Activated naive CD4-positive, alpha-beta T cell treated with anti-CD3 and anti-CD28 coated beads, Interleukin-2, amount 50 U/mL, for 24 hours (primary cell): ENCODE measurements around the gene CUTA.
A peak's percentile ranks its signal among the peaks of the same experiment; 100 is the strongest.
"Not testable (repeated sequence)": the region's sequence is repeated elsewhere in the genome, so short reads cannot be mapped to it uniquely, and the experiment has no call there.

Experiments used
- H3K27ac Mint-ChIP-seq: one replicate; pipeline ENCODE4 v1.8.0; 2021; ENCODE audit warnings: mild to moderate bottlenecking, mixed read lengths
- H3K27me3 Mint-ChIP-seq: one replicate; pipeline ENCODE4 v1.8.0; 2021; ENCODE audit warnings: mixed read lengths
- H3K36me3 Mint-ChIP-seq: one replicate; pipeline ENCODE4 v1.8.0; 2021; ENCODE audit warnings: mixed read lengths
- H3K4me1 Mint-ChIP-seq: one replicate; pipeline ENCODE4 v1.8.0; 2021; ENCODE audit warnings: mixed read lengths
- H3K4me3 Mint-ChIP-seq: one replicate; pipeline ENCODE4 v1.8.0; 2021; ENCODE audit warnings: mild to moderate bottlenecking, mixed read lengths
- H3K9me3 Mint-ChIP-seq: one replicate; pipeline ENCODE4 v1.8.0; 2021; ENCODE audit warnings: mixed read lengths

Gene CUTA

DNA sequence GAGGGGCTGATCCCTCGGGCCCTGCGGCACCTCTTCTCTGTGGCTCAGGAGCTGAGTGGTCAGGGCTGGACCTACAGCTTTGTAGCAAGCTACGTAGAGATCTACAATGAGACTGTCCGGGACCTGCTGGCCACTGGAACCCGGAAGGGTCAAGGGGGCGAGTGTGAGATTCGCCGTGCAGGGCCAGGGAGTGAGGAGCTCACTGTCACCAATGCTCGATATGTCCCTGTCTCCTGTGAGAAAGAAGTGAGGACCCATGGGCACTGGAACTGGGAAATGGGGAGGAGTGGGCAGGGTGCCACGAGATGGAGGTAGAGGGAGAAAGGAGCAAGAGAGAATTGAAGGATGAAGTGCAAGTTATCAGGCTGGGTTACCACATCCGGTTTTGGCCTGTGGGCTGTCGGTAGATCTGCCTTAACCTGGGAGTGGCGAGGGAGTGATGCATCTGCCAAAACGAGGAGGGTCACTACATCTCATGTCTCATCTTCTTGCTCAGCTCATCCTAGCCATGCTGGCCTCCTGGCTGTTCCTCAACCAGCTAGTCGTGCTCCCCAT is 12.4 kb downstream of the CUTA start:
- no peaks in the 10 kb centered on the region for H3K27me3 Mint-ChIP-seq
- no peaks in the 10 kb centered on the region for H3K9me3 Mint-ChIP-seq
- H3K36me3 Mint-ChIP-seq: no peaks in the 10 kb centered on the region
- H3K27ac Mint-ChIP-seq: peak overlapping the region; percentile 68
- H3K4me3 Mint-ChIP-seq: no peak overlapping the region
- H3K4me1 Mint-ChIP-seq: peaks cover 11% of the 10 kb centered on the region

DNA sequence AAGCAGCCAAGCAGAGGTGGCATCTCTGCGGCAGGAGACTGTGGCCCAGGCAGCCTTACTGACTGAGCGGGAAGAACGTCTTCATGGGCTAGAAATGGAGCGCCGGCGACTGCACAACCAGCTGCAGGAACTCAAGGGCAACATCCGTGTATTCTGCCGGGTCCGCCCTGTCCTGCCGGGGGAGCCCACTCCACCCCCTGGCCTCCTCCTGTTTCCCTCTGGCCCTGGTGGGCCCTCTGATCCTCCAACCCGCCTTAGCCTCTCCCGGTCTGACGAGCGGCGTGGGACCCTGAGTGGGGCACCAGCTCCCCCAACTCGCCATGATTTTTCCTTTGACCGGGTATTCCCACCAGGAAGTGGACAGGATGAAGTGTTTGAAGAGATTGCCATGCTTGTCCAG is 13.0 kb downstream of the CUTA start:
- no peak overlapping the region for H3K4me3 Mint-ChIP-seq

DNA sequence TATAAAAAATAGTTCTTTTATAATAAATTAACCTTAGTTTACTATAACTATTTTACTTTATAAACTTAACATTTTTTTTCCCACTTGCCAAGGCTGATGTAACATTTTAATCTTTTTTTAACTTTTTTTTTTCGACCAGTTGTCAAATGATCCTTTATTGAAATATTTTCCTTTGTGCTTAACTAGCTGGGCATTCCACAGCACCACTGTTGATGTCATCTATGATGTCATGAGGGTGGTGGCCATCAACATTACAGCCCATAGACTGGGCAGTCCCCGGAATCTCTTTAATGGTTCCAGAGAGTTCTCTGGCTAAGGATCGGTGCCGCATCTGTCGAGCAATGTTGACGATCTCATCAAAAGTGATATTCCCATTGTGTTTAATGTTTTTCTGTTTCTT is 18.0 kb downstream of the CUTA start:
- H3K27me3 Mint-ChIP-seq, H3K4me1 Mint-ChIP-seq, H3K4me3 Mint-ChIP-seq, H3K9me3 Mint-ChIP-seq, H3K27ac Mint-ChIP-seq, H3K36me3 Mint-ChIP-seq: not testable (repeated sequence)

More for the DNA sequence above, 13.0 kb downstream of the CUTA start:
- H3K36me3 Mint-ChIP-seq: no peaks in the 10 kb centered on the region
- no peak overlapping the region for H3K27ac Mint-ChIP-seq
- H3K9me3 Mint-ChIP-seq: no peaks in the 10 kb centered on the region
- peaks cover 9% of the 10 kb centered on the region for H3K4me1 Mint-ChIP-seq
- no peaks in the 10 kb centered on the region for H3K27me3 Mint-ChIP-seq

DNA sequence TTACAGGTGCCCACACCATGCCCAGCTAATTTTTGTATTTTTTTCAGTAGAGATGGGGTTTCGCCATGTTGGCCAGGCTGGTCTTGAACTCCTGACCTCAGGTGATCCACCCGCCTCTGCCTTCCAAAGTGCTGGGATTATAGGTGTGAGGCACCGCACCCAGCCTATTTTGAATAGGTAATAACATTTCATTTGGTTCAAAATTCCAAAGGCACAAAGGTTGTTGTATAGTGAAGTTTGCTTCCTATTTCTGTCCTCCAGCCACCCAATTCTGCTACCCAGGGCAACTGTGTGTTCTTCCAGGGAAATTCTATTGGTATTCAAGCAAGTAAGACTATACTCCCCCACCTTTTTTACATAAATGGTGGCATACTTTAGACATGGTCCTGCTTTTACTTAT is 19.3 kb downstream of the CUTA start:
- H3K9me3 Mint-ChIP-seq, H3K27me3 Mint-ChIP-seq, H3K4me1 Mint-ChIP-seq, H3K36me3 Mint-ChIP-seq, H3K27ac Mint-ChIP-seq, H3K4me3 Mint-ChIP-seq: not testable (repeated sequence)

DNA sequence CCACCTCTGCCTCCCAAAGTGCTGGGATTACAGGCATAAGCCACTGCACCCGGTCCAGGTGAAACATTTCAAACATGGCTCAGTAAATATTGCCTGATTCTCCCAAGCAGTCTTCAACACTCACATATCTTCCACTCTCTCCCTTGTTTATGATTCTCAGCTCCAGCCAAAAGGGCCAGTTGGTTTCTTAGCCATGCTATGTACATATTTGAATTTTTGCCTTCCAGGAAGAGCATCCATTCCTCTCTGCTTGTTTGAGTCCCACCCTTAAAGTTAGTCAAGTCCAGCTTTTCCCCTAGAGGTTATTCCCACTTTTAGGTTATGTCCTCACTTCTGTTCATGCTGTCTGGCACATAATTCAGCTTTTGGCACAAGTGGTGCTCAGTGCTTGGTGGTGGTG is 20.4 kb downstream of the CUTA start:
- no peaks in the 10 kb centered on the region for H3K36me3 Mint-ChIP-seq
- no peaks in the 10 kb centered on the region for H3K9me3 Mint-ChIP-seq
- H3K4me1 Mint-ChIP-seq: peaks cover 3% of the 10 kb centered on the region
- no peak overlapping the region for H3K27ac Mint-ChIP-seq
- H3K4me3 Mint-ChIP-seq: no peak overlapping the region
- no peaks in the 10 kb centered on the region for H3K27me3 Mint-ChIP-seq

DNA sequence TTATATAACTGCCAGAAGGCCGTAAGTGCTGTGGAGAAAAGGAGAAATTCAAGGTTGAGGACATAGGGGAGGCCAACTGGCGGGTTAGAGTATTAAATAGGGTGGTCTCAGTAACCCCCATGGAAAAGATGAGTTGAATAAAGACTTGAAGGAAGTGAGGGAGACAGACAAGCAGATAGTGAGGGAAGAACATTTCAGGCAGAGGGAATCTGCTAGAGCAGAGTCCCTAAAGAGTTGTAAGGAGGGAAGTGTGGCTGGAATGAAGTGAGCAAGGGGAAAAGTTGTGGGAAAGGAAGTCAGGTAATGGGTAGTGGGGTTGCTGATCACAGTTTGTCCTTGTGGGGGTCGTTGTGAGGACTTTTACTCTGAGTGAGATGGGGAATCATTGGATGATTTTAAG is 24.9 kb downstream of the CUTA start:
- Mint-ChIP-seq H3K27me3 (no peaks in the 10 kb centered on the region), H3K4me1 (peaks cover 18% of the 10 kb centered on the region), H3K36me3 (no peaks in the 10 kb centered on the region), H3K4me3 (no peak overlapping the region), H3K27ac (no peak overlapping the region), H3K9me3 (no peaks in the 10 kb centered on the region)

DNA sequence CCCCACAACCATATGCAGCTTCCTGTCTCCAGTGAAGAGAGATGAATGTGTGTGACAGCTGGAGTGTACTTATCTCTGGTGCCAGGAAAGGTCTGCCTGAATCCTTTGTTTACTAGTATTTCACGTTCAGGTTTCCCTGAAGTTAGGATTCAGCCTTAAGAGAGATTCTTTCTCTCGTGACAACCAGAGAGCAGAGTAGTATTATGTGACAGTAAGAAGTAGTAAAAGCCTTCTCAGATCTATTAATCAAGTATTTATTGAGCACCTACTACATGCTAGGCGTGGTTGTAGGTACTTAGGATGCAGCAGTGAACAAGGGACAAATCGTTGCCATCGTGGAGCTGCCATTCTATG is 25.3 kb downstream of the CUTA start:
- H3K9me3 Mint-ChIP-seq: no peaks in the 10 kb centered on the region
- H3K4me3 Mint-ChIP-seq: peak overlapping the region; percentile 81
- H3K4me1 Mint-ChIP-seq: peaks cover 18% of the 10 kb centered on the region
- H3K27ac Mint-ChIP-seq: no peak overlapping the region
- no peaks in the 10 kb centered on the region for H3K27me3 Mint-ChIP-seq
- no peaks in the 10 kb centered on the region for H3K36me3 Mint-ChIP-seq

DNA sequence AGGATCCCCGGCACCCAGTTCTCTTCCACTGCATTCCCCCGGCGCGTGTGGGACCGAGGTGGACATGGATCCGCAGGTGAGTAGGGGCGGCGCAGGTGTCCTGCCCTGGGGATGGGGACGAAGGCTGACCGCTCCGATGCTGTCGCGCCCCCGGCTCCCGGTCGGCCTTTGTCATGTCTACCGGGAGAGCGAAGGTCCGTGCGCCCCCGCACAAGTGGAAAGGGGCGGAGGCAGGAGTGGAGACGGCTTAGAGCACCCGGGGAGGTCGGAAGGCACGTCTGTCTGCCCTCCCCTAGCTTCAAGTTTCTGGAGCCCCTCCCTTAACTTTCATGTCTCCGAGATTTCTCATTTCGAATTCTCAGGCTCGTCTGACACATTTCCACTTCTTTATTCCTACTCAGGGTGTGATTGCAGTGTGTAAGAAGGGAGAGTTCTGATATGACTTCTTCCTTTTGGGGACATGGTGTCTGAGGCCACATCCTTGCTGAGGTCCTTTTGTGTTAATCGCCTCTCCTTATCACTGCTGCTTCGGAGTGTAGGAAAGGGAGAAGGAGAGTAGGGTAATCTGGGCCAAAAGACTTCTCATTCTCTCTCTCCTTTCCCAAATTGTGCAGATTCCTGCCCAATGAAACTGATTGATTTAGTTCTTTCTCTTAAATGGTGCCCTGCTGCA is 25.8 kb downstream of the CUTA start:
- Mint-ChIP-seq H3K36me3 (no peaks in the 10 kb centered on the region), H3K4me3 (peak overlapping the region; percentile 81), H3K27me3 (no peaks in the 10 kb centered on the region), H3K9me3 (no peaks in the 10 kb centered on the region), H3K27ac (peak overlapping the region; percentile 91), H3K4me1 (peaks cover 18% of the 10 kb centered on the region)

DNA sequence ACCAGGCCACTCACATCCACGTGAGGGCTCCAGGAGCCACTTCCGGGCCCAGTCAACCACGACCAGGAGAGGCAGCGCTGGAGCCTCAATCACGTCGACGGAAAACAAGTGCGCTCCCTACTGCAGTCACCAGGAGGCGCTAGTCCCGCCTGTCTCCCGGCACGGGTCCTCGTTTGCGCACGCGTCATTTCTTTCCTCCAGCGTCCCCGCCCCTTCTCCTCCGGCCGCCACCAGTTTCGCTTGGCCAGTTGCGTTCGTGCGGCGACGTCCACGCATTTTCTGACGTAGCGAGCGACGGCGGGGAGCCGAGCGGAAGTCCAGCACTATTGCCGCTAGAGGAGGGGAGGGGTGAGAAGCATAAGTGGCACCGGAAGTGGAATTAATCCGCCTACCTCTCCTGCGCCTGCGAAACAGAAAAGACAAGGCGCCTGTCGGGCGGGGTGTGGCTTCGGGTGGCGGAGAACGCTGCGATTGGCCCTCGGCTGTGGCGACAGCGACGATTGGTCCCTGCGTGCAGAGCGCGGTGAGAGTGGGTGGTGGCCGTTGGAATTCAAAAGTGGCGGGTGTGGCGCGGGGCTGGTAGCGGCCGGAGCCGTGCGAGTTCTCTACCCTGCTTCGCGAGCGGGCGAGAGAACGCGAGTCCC is 26.5 kb downstream of the CUTA start, which contains the start of gene KIFC1:
Gene KIFC1 (plus strand): TSS at position 546 of the 644 bp plus-strand sequence. CDS start 163 bp downstream, outside the sequence.
- Mint-ChIP-seq H3K4me1 (peaks cover 18% of the 10 kb centered on the region), H3K27ac (peak within 1 kb of the TSS; percentile 91), H3K27me3 (no peaks in the 10 kb centered on the region), H3K36me3 (no peaks in the 10 kb centered on the region), H3K4me3 (peak within 1 kb of the TSS; percentile 81), H3K9me3 (no peaks in the 10 kb centered on the region)

DNA sequence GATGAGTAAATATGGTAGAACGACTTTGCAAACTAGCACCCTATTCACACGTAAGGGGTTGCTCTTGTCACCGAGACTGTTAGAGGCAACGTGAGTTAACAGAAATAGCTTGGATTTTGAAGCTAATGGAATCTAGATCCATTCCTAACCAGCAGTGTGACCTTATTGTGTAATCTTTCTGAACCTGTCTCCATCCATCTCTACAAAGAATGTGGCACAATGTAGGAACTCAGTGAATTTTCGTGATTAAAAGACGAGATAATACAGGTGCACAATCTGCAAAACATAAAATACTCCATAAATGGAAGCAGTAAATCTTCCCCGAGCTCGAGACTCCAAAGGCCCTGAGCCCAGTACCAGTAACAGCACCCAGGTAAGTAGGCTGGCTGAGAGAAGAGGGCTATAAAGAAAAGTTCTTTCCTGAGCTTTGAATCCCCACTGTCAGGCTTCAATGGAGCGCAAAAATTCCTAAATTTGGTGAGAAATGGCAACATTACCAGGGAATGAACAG is 27.1 kb downstream of the CUTA start:
- Mint-ChIP-seq H3K27ac (peak overlapping the region; percentile 91), H3K36me3 (no peaks in the 10 kb centered on the region), H3K4me1 (peaks cover 18% of the 10 kb centered on the region), H3K9me3 (no peaks in the 10 kb centered on the region), H3K27me3 (no peaks in the 10 kb centered on the region), H3K4me3 (peak overlapping the region; percentile 81)

DNA sequence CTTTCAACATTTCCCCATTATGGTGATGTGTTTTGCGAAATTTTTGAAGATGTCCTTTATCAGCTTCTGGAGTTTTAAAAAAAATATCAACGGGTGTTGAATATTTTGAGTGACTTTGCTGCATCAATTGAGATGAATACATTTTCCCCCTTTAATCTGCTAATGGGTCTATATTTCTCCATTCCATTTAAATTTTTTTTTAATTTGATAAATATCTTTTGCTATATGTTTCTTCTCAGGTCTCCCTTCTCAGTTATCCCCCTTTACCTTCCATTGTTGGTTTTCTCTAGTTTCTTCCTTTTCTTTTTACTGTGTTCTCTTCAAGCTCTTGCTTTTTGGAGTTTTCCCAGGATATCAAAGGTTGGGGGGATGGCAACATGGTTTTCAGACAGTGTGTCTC is 27.7 kb downstream of the CUTA start:
- Mint-ChIP-seq H3K4me1 (peaks cover 18% of the 10 kb centered on the region), H3K27ac (peak overlapping the region; percentile 91), H3K9me3 (no peaks in the 10 kb centered on the region), H3K27me3 (no peaks in the 10 kb centered on the region), H3K4me3 (no peak overlapping the region), H3K36me3 (no peaks in the 10 kb centered on the region)

DNA sequence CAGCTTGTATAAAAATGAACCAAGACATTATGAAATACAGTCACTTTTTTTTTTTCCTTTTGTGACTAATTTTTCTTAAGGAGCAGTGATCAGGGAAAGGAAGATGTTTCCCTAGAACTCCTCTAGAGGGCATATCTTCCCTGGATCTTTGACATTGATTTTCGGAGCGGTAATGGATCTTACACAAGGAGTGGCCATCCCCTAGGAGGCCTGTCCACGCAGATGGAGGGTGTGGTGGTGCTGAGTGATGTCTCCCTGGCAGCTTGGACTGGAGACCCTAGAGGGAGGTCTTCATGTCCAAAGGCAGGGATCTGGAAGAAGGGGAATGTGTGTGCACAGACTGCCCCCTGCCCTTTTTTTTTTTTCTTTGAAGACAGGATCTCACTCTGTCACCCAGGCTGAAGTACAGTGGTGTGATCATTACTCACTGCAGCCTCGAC is 33.3 kb downstream of the CUTA start:
- no peaks in the 10 kb centered on the region for H3K4me1 Mint-ChIP-seq
- no peak overlapping the region for H3K27ac Mint-ChIP-seq
- no peaks in the 10 kb centered on the region for H3K9me3 Mint-ChIP-seq
- H3K36me3 Mint-ChIP-seq: no peaks in the 10 kb centered on the region
- no peak overlapping the region for H3K4me3 Mint-ChIP-seq
- no peaks in the 10 kb centered on the region for H3K27me3 Mint-ChIP-seq

DNA sequence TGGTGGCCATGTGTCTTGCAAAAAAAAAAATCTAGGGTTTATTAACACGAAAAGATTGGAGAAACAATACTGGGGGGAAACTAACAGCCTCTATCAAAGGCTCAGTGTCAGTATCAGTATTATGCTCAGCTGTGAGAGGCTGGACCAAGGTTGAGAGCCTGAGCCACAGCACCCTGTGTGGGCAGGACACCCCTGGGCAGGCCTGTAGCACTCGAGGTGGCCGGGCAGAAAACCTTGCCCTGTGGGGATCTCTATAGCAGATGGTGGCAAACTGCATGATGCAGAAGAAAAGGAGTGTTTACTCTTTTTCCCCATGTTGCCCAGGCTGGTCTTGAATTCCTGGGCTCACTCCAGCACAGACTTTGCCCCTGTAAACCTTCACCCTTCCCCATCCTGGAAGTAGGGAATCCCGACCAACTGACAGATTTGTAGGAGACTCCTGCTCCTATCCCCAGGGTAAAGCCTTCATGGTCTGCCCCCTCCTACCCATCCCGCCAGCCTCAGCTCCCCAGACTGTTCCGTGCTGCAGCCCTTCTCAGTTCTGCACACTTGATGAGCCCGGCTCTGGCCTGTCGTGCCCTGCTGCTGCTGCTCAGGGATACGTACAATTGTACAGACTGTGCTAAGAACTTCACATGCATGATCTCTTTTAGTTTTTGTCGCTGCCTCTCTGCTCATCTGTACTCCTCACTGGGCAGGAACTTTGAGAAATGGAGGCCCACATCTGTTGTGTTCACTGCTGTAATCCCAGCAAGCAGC is 34.3 kb downstream of the CUTA start:
- Mint-ChIP-seq H3K27ac (no peak overlapping the region), H3K4me3 (no peak overlapping the region), H3K4me1 (no peaks in the 10 kb centered on the region), H3K27me3 (no peaks in the 10 kb centered on the region), H3K36me3 (no peaks in the 10 kb centered on the region), H3K9me3 (no peaks in the 10 kb centered on the region)

DNA sequence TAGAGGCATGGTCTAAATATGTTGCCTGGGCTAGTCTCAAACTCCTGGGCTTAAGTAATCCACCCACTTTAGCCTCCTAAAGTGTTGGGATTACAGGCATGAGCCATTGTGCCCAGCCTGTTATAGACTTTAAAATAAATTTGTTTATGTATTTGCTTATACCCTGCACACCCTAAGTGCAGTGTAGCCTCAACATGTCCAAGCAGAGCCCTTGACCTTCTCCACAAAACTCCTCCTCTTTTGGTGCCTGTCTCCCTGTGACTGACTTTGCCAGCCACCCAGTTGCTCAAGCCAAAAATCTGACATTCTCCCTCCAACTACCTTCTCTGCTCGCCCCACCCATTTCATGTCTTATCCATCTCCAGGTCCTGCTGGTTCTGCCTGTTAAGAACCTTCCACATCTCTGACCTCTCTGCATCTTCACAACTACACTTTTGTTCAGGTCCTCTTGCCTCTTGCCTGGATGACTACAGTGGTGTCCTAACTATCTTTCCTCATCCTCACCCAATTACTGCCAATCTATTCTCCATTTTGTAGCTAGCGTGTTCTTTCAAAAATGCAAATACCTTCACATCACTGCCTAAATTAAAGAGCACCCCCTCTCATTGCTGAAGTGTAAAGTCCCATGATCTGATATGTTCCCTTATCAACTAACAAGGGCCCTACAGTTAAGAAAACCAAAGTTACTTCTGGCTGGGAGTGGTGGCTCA is 37.5 kb downstream of the CUTA start:
- no peak overlapping the region for H3K27ac Mint-ChIP-seq

DNA sequence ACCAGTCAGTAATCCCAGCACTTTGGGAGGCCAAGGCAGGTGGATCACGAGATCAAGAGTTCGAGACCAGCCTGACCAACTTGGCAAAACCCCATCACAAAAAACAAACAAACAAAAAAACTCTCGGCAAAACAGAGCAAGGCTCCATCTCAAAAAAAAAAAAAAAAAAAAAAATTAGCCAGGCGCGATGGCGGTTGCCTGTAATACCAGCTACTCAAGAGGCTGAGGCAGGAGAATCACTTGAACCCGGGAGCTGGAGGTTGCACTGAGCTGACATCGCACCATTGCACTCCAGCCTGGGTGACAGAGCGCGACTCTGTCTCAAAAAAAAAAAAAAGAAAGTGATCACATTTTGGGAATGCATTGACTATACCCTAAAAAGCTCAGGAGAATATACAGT is 38.7 kb downstream of the CUTA start:
- not testable (repeated sequence) for H3K27me3 Mint-ChIP-seq, H3K27ac Mint-ChIP-seq, H3K9me3 Mint-ChIP-seq, H3K4me1 Mint-ChIP-seq, H3K36me3 Mint-ChIP-seq, H3K4me3 Mint-ChIP-seq

More for the DNA sequence above, 37.5 kb downstream of the CUTA start:
- no peaks in the 10 kb centered on the region for H3K9me3 Mint-ChIP-seq
- H3K4me3 Mint-ChIP-seq: no peak overlapping the region
- no peaks in the 10 kb centered on the region for H3K36me3 Mint-ChIP-seq
- no peaks in the 10 kb centered on the region for H3K27me3 Mint-ChIP-seq
- H3K4me1 Mint-ChIP-seq: no peaks in the 10 kb centered on the region
